K562 (cell line): ENCODE measurements around the gene CNTN5.

Source experiments
- DNMT1 ChIP-seq: fragments of 450-650 bp; IDR thresholded peaks from 2 replicates; pipeline ENCODE4 v1.6.1; 2016; ENCODE audit warnings: antibody characterized with exemption, mild to moderate bottlenecking
- HINFP ChIP-seq: fragments of 450-650 bp; conservative IDR thresholded peaks from 2 replicates; pipeline ENCODE4 v1.6.1; 2016; ENCODE audit warnings: missing genetic modification characterization, low read depth, mild to moderate bottlenecking, control low read depth, missing compliant biosample characterization
- MYC ChIP-seq, 2 experiments: fragments of 250-450 bp in 1 of 2; sonication (Bioruptor Pico) in 1 of 2; IDR thresholded peaks; 2 replicates each; pipeline versions ENCODE4 v1.5.1 to v1.6.1; 2012 to 2021; ENCODE audit warnings: low read depth in 2 of 2, borderline replicate concordance in 1 of 2, improper control_type of control experiment in 1 of 2, low read length in 1 of 2, mild to moderate bottlenecking in 1 of 2, moderate library complexity in 1 of 2
- NCOA2 ChIP-seq, 2 experiments: fragments of 450-650 bp; IDR thresholded peaks; 2 replicates each; pipeline ENCODE4 v1.6.1; 2018; ENCODE audit warnings: mild to moderate bottlenecking in 2 of 2, moderate library complexity in 1 of 2; ENCODE audit not compliant: partially characterized antibody in 2 of 2
- NFIC ChIP-seq: fragments of 450-650 bp; IDR thresholded peaks from 2 replicates; pipeline ENCODE4 v1.6.1; 2017; ENCODE audit warnings: mild to moderate bottlenecking, inconsistent platforms
- TARDBP ChIP-seq: fragments of 450-650 bp; IDR thresholded peaks from 2 replicates; pipeline ENCODE4 v1.6.1; 2016
- TCF7L2 ChIP-seq: fragments of 150-350 bp; IDR thresholded peaks from 2 replicates; pipeline ENCODE4 v1.6.1; 2016; ENCODE audit warnings: low read depth, mild to moderate bottlenecking, low read length, moderate library complexity
- ZNF121 ChIP-seq: sonication (generic); formaldehyde crosslinking; conservative IDR thresholded peaks from 2 replicates; pipeline ENCODE4 v1.8.0; 2022; ENCODE audit warnings: missing genetic modification reagents
- ZNF644 ChIP-seq: fragments of 200-800 bp; sonication (Bioruptor generic); IDR thresholded peaks from 2 replicates; pipeline ENCODE4 v1.6.1; 2016; ENCODE audit warnings: low read depth, missing genetic modification characterization, missing compliant biosample characterization
- TF ChIP-seq, protein P1 (sequence below): fragments of 250-450 bp; sonication (Bioruptor Pico); IDR thresholded peaks from 2 replicates; pipeline ENCODE4 v1.8.0; 2022; ENCODE audit warnings: inconsistent platforms

DNA sequence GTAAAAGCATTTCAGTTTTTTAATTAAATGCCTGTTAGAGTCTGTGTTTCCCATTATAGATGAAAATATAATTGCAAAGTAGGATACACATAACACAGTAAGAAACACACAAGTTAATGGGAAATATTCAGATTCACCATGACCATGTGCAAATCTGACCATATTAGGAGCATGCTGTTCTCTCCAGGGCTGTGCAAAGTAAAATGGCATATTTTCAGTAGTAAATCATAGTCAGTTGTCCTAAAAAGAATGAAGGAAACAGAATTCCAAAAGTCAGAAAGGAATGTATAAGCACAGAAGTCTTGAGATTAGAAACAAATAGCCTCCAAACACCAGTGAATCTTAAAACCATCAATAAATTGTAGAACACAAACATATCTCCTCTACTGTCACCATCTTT is 44.4 kb downstream of the CNTN5 start:
- TF ChIP-seq, protein P1, sequence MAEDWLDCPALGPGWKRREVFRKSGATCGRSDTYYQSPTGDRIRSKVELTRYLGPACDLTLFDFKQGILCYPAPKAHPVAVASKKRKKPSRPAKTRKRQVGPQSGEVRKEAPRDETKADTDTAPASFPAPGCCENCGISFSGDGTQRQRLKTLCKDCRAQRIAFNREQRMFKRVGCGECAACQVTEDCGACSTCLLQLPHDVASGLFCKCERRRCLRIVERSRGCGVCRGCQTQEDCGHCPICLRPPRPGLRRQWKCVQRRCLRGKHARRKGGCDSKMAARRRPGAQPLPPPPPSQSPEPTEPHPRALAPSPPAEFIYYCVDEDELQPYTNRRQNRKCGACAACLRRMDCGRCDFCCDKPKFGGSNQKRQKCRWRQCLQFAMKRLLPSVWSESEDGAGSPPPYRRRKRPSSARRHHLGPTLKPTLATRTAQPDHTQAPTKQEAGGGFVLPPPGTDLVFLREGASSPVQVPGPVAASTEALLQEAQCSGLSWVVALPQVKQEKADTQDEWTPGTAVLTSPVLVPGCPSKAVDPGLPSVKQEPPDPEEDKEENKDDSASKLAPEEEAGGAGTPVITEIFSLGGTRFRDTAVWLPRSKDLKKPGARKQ (CRISPR knock-in tag): no peak
- TF ChIP-seq NFIC (no peak), ZNF121 (CRISPR knock-in tag) (no peak), ZNF644 (tag) (no peak), NCOA2 (IDR thresholded peaks at IDR 0.05; ENCODE audit: partially characterized antibody in 2 of 2) (no peak), TCF7L2 (no peak), TARDBP (no peak), DNMT1 (no peak), MYC (IDR thresholded peaks at IDR 0.05; ENCODE audit: low read depth, low read length) (no peak), MYC (CRISPR knock-in tag; IDR thresholded peaks at IDR 0.05; ENCODE audit: borderline replicate concordance, low read depth) (no peak), HINFP (no peak)
